ENCODE results near the gene FAM171A2.

Gene FAM171A2

DNA sequence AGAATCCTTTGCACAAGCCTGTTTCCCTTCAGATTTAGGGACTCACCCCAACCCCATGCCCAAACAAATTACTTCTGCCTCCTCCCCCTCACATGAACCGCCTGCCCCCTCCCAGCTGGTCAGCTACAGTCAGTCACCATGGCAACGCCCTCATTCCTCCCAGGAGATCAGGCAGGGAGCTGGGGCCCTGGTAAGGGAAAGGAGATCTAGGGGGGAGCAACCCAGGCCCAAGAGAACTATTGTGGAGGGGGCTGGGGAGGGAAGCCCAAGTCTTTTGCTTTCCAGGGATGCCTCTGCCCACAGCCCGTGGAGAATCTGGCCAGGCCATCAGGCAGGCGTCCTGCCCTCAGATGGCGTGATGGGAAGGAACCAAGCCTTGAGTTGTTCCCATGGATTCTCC, 2.8 kb downstream of the FAM171A2 start:
- TF ChIP-seq POLR2A (IDR thresholded peaks at IDR 0.05; ENCODE audit: low read depth, low read length), result no peak
- FAIRE-seq (no peak), DNase-seq (ENCODE audit: insufficient read length, low spot score) (no peak)

DNA sequence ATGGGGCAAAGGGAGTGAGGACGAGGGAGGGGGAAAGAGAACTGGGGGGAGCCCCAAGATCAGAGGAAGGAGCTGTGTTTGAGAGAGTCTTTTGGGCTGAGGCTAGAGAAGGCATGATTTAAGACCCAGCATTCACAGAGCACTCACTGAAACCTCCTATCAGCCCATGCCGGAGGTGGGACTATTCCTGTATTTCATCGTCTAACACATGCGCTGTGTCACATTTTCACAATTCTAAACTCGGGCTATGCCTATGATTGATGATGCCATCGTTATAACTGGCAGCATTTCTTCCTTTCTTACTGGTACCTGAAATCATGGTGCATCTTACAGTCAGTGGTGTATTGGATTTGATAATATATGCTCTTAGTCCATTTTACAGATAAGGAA, 3.5 kb downstream of the FAM171A2 start:
- DNase-seq (ENCODE audit: insufficient read length, low spot score) (no peak), FAIRE-seq (no peak)
- TF ChIP-seq POLR2A (IDR thresholded peaks at IDR 0.05; ENCODE audit: low read depth, low read length), result no peak

- FAIRE-seq (no peak), DNase-seq (ENCODE audit: insufficient read length, low spot score) (no peak)
- TF ChIP-seq POLR2A (IDR thresholded peaks at IDR 0.05; ENCODE audit: low read depth, low read length), result no peak
Measured at GRCh38 chr17:44359458-44360143, 4.1 kb downstream of the FAM171A2 start.

DNA sequence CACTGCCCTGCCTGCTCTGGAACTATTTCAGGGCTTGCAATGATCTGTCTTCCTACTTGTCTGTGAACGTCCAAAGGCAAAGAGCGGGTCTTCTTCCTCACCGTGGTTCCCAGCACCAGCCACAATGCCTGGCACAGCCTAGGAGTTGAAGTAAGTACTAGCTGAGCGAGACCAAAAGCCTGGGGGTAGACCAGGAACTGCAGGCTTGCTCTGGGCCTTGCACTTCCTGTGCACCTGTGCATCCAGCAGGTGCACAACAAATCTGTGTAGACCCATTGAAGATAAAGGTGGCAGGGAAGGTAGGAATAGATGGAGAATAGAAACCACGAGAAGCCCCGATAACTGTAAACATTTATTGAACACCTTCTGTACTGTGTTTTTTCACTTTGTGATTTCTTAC, 4.6 kb downstream of the FAM171A2 start:
- FAIRE-seq (no peak), DNase-seq (ENCODE audit: insufficient read length, low spot score) (no peak)
- TF ChIP-seq POLR2A (IDR thresholded peaks at IDR 0.05; ENCODE audit: low read depth, low read length), result no peak

DNA sequence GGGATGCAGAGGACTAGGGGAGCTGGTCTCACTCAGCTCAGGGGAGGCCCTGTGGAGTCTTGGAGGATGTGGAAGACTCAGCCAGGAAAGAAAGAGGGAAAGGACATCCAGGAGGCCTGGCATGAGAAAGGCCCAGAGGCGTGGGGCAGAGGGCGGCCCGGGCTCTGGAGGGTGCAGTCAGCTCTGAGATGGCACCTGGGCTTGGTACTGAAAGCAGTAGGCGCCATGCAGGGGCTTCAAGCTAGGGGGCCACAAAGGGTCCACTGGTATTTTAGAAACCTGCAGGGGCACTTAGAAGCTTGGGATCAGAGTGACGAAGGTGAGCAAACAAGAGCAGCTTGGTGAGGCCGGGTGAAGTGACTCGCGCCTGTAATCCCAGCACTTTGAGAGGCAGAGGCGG, 5.6 kb downstream of the FAM171A2 start:
- no peak for TF ChIP-seq POLR2A (IDR thresholded peaks at IDR 0.05; ENCODE audit: low read depth, low read length)
- DNase-seq (ENCODE audit: insufficient read length, low spot score) (no peak), FAIRE-seq (no peak)

GRCh38 chr17:44356241-44356640, 7.4 kb downstream of the FAM171A2 start:
- TF ChIP-seq POLR2A (IDR thresholded peaks at IDR 0.05; ENCODE audit: low read depth, low read length), result no peak
- DNase-seq (ENCODE audit: insufficient read length, low spot score) (no peak), FAIRE-seq (no peak)

DNA sequence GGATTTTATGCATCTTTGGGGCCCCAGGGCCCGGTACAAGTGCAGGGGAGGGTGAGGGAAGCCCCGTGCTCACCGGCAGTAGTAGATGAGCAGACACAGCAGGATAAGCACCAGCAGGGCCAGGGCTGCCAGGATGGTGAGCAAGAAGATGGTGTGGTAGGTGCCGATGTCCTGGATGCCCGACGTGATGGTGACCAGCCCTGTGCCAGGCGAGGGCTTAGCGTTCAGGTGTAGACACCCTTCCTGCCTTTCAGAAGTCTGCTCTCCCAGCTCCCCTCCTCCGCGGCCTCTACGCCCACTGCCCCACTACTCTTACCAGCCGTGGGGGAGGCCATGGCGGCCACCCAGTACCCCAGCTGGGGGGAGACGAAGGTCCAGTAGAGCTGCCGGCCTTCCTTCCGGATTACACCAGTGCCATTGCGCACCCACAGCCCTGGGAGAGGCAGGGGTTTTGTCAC, 8.0 kb downstream of the FAM171A2 start:
- no peak for TF ChIP-seq POLR2A (IDR thresholded peaks at IDR 0.05; ENCODE audit: low read depth, low read length)
- no peak for DNase-seq (ENCODE audit: insufficient read length, low spot score)
- no peak for FAIRE-seq

- no peak for DNase-seq (ENCODE audit: insufficient read length, low spot score)
- no peak for FAIRE-seq
- TF ChIP-seq POLR2A (IDR thresholded peaks at IDR 0.05; ENCODE audit: low read depth, low read length), result no peak
Measured at GRCh38 chr17:44354582-44355561, 8.8 kb downstream of the FAM171A2 start.

- DNase-seq (ENCODE audit: insufficient read length, low spot score) (no peak), FAIRE-seq (no peak)
- TF ChIP-seq POLR2A (IDR thresholded peaks at IDR 0.05; ENCODE audit: low read depth, low read length), result no peak
Measured at GRCh38 chr17:44353672-44354331, 9.9 kb downstream of the FAM171A2 start.

- no peak for TF ChIP-seq POLR2A (IDR thresholded peaks at IDR 0.05; ENCODE audit: low read depth, low read length)
- no peak for DNase-seq (ENCODE audit: insufficient read length, low spot score)
- no peak for FAIRE-seq
Measured at GRCh38 chr17:44352828-44353671, 10.6 kb downstream of the FAM171A2 start.

DNA sequence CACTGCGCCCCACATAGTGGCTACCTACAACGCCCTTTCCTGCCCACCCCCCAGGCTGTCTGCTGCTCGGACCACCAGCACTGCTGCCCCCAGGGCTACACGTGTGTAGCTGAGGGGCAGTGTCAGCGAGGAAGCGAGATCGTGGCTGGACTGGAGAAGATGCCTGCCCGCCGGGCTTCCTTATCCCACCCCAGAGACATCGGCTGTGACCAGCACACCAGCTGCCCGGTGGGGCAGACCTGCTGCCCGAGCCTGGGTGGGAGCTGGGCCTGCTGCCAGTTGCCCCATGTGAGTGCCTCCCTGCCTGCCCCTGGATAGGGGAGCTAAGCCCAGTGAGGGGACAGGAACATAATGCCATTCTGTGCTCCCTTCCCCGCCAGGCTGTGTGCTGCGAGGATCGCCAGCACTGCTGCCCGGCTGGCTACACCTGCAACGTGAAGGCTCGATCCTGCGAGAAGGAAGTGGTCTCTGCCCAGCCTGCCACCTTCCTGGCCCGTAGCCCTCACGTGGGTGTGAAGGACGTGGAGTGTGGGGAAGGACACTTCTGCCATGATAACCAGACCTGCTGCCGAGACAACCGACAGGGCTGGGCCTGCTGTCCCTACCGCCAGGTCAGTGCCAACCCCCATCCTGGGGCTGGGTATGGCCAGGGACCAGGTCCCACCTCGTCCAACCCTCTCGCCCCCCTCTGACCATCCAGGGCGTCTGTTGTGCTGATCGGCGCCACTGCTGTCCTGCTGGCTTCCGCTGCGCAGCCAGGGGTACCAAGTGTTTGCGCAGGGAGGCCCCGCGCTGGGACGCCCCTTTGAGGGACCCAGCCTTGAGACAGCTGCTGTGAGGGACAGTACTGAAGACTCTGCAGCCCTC, 11.5 kb downstream of the FAM171A2 start:
- FAIRE-seq (no peak), DNase-seq (ENCODE audit: insufficient read length, low spot score) (no peak)
- TF ChIP-seq POLR2A (IDR thresholded peaks at IDR 0.05; ENCODE audit: low read depth, low read length), result no peak

GRCh38 chr17:44351464-44351863, 12.2 kb downstream of the FAM171A2 start:
- no peak for TF ChIP-seq POLR2A (IDR thresholded peaks at IDR 0.05; ENCODE audit: low read depth, low read length)
- FAIRE-seq (no peak), DNase-seq (ENCODE audit: insufficient read length, low spot score) (no peak)

All from H54 (cell line).